NCI-H2081 (cell line): ENCODE measurements around the gene MBP.

ENCODE experiments used
- DNase-seq, 2 experiments: peaks; one replicate each; lab custom pipeline; 2025; lab: John Stamatoyannopoulos, UW

Gene MBP

GRCh38 chr18:77047803-77048419 is 84.7 kb downstream of the MBP start:
- DNase-seq = no peak

DNA sequence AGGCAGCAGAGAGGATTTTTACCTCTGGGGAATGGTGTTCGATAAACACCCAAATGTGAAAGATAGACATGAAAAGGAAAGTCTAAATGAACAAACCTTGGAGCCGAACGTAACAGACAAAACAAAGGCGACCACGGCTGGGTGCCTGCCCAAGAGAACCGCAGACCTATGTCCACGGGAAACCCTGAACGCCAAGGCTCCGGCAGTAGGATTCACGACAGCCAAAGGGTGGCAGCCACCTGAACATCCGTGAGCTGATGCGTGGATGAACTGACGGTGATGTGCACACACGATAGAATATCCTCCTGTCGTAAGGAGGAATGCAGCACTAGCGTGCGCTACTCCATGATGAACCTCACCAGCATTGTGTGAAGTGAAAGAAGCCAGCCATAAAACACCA is 85.6 kb downstream of the MBP start:
- no peak for DNase-seq

GRCh38 chr18:77046409-77046808 is 86.2 kb downstream of the MBP start:
- no peak for DNase-seq

- DNase-seq = no peak
Observed at GRCh38 chr18:77045677-77046076, 86.9 kb downstream of the MBP start.

- no peak for DNase-seq
Observed at GRCh38 chr18:77044866-77045664, 87.5 kb downstream of the MBP start.

DNA sequence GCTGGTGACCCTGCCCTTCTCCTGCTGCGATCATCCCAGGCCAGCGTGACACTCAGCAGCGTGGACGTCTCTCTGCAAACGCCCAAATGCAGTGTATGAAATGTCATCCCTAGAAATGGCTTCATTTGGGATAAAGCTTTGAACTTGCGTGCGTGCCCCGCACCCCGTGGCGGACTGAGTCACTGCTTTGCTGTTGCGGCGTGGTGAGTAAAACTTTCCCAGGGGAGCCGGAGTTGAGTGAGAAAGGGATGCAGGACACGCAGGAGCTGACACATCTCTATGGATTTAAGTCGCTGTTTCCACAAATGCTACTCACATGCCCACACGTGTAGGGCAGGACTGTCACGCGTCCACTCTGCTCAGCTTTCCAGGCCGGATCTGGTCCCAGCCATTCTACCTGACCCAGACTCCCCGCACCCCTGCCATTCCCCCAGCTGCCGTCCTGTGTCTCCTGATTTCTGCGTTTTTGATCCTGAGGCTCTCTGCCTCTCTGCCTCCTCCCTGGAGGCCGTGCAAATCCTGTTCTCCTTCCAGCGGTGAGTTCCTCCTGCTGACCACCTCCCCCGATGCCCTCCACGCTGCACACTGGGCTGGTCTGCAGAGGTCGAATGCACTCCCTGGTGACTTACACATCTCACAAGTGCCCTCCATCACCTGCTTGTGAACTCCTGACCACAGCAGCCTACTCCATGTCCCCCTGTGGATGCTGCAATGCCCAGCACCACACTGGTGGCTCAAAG is 88.9 kb downstream of the MBP start:
- DNase-seq = no peak

GRCh38 chr18:77042583-77042982 is 90.0 kb downstream of the MBP start:
- no peak for DNase-seq

DNA sequence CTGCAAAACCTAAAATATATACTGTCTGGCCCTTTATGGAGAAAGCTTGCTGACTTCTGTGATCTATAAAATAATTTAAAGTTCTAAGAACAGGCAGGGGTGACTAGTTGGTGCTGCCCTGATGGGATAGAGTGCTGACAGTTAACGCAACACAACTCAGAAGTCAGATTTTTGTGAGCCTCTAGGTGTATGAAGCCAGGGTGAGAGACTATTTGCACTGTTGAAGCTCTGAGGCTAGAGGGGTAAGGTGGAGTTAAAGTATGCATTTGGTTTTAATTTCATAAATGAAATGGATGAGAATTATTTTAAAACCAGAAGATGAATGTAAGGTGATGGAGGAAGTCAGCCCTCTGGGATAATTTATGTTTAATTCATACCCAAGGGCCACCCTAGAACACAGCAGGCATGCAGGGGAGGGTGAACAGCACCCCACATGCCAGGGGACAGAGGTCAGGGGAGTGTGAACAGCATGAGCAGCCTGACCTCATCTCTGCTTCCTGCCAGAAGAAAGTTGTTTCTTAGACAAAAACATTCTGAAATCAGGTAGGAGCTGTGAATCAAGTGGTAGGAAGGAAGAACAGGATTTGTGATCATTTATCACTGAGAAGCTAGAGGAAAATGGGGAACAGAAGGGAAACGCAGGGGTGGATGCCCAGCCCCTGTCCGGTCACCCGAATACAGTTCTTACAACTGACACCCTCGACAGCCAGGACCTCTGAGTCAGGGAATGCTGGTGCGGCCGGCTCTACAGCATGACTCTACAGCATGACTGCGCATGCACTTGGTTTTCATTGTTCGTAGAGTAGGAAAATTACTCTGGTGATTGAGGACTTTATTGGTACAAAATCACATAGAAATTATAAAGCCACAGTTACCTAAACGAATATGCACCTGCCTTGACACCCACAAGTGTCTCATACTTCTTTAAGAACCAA is 93.1 kb downstream of the MBP start:
- no peak for DNase-seq

DNA sequence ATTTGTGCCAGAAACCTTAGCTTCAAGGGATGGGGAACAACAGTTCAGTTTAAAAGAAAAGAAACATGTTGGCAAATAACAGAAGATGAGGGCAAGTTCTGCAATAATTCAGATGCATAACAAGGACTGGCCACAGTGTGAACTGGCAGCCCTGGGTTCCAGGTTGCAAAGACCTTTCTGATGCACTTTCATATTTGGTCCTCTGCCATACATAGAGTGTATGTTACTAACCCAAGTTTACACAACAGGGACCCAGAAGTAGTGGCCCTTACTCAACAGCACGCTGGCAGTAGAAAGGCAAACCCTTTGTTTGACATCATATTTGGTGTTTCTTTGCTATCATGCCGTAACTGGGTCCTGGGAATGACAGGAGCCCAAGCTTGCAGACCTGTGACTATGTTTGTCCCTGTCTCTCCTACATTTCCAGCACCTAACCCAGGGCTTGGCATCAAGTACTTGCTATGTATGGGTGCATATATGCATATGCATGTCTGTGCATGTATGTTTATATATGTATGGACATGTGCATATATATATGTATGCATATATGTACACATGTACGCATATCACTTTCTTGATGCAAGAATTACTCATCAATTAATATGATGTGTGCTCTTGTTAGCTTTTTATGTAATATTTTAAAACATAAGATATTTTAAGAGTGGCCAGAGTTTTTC is 94.3 kb downstream of the MBP start:
- DNase-seq = no peak

GRCh38 chr18:77037567-77037966 is 95.0 kb downstream of the MBP start:
- DNase-seq = no peak

DNA sequence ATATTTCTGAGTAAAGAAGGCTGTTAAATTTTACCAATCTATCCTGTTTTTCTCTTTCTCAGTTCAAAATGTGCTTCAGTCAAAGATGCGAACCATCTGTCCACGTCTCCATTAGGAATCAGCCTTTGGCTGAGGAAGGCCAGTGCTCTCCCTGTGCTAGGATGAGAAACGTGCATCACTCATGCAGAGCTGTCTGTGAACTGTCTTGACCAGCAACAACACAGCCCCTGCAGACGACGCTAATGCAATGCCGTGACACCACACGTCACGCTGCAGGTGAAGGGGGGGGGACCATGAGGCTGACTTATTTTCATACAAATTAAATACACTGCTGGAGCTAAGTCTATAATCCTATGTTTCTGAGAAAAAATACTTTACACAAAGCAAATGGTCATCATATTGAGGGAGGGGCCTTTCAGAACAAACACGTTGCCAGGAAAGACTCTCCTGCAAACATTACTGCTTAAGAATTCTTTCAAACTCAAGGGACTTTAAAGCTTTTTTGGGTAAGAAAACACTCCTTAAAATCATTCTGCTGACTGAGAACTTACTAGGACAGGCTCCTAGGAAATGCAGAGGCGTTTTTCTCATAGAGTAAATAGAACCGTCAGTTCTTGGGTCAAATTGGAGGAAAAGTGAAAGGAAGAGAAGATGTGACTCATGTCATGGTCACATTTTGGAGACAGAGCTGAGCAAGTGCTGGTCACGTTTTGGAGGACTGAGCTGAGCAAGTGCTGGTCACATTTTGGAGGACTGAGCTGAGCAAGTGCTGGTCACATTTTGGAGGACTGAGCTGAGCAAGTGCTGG is 97.0 kb downstream of the MBP start:
- DNase-seq = no peak

GRCh38 chr18:77033575-77033974 is 99.0 kb downstream of the MBP start:
- no peak for DNase-seq

DNA sequence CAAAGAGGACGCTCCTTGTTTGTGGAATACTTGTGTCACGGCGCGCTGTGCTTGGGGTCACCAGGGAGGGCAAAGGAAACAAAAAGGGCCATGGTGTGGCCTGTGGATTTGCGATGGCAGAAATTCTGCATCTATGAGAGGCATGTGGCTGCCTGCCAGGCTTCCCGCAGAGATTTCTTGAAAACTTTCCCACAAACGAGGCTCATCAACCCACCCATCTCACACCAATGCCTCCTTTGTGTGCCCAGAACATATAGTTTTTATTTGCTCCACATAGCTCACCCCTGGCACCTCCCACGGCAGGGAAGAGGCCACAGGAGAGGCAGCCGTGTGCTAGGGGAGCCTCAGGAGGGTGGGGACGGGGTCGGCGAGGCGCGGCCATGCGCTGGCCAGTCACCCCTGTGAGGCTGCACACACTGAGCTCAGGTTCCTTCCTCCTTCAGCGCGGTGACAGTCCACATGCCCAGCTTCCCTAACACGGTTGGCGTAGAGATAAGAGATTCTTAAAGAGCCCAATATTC is 100.3 kb downstream of the MBP start:
- no peak for DNase-seq

DNA sequence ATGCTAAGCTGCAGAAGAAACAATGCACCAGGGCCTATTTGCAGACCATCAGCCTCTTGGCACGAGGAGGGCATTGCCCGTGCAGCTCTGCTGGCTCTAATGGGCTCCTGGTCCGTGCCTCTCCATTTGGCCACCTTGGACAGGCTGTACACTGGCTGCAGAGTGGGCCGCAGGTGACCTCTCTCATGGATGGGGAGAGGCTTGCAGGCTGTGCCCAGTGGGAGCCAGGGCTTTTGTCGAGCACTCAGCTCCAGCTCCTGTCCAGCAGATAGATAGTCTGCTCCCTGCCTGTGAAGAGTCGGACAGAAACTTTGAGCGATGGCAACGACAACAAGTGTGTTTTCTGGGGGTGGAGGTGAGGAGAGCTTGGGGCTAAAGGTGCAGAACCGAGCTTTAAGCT is 100.9 kb downstream of the MBP start:
- no peak for DNase-seq

DNA sequence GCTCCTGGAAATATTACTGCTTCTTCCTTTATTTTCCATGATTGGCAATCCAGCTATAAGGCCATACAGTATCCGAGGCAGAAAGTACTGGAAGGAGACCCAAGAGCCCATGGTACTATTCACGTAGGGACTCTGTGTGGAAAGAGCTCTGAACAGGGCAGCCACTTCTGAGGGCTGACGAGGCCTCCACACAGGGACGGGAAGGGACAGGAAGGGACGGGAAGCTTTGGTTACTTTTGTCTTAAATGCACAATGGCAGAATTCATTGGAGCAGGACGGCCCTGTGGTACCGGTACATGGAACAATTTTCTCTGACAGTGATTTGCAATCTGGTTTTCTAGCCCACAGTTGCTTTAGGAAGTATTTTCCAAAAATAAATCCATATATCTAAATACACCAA is 102.4 kb downstream of the MBP start:
- DNase-seq = no peak

- no peak for DNase-seq
Observed at GRCh38 chr18:77025831-77026363, 106.7 kb downstream of the MBP start.

- no peak for DNase-seq
Observed at GRCh38 chr18:77025123-77025522, 107.5 kb downstream of the MBP start.

DNA sequence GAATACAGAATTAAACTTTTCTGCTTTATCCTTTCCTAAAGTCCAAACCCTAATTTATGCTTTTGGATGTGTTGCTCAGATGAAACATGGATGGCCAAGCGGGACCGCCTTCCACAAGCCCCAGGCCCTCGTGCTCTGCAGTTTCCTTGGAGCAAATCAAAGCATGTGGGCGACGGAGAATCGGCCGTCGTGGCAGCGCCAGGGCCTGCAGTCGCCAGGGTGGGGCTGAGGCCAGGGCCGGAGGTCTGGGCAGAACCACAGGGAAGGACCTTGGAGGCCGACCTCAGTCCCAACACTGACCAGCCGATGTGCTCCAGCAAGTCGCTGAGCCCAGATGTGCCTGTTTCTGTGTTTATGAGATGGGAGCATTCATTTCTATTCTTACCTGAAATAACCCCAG is 108.1 kb downstream of the MBP start:
- no peak for DNase-seq

GRCh38 chr18:77023102-77023782 is 109.3 kb downstream of the MBP start:
- no peak for DNase-seq
